Cardiac muscle cell (in vitro differentiated cells and primary cell): ENCODE data around the gene BTAF1. TPM values are rescaled to one million over a fixed set of nuclear protein-coding genes. Genes with fewer than 3 reads are reported as not detected.

Source experiments
- DNase-seq, 2 donors: peaks; one replicate each; pipeline versions ENCODE4 v3.0.0 to v3.0.0-alpha.2; 2010 to 2017; ENCODE audit warnings: low read depth in 1 of 2, low spot score in 1 of 2
- H3K27ac ChIP-seq: fragments of 200-600 bp; sonication (generic); 2 replicates; pipeline ENCODE4 v1.5.1; 2016
- H3K27me3 ChIP-seq: fragments of 200-600 bp; sonication (generic); 2 replicates; pipeline ENCODE4 v1.6.0; 2016; ENCODE audit warnings: control low read depth
- H3K36me3 ChIP-seq: fragments of 200-600 bp; sonication (generic); 2 replicates; pipeline ENCODE4 v1.5.1; 2016; ENCODE audit warnings: control low read depth
- H3K4me1 ChIP-seq: fragments of 200-600 bp; sonication (generic); 2 replicates; pipeline ENCODE4 v1.8.1; 2017; ENCODE audit warnings: low read depth, mild to moderate bottlenecking, mixed run types
- H3K4me3 ChIP-seq: fragments of 200-600 bp; sonication (generic); 2 replicates; pipeline ENCODE4 v1.5.1; 2016; ENCODE audit warnings: mild to moderate bottlenecking
- H3K9me3 ChIP-seq: fragments of 200-600 bp; sonication (generic); 2 replicates; pipeline ENCODE4 v1.5.1; 2017; ENCODE audit warnings: low read depth, mild to moderate bottlenecking, control low read depth
- polyA plus RNA-seq: library from polyadenylated mRNA; unstranded; fragments of >200 nt; fragmentation: Nextera tagmentation; extraction: Ambion mirVana; gene quantifications from 2 replicates; pipeline ENCODE4 v1.2.1, GENCODE V29; 2016
- total RNA-seq: library from RNA; depleted of rRNA; stranded (reverse); fragments of >200 nt; gene quantifications from 2 replicates; pipeline ENCODE4 v1.2.3, GENCODE V29; 2016
- TF ChIP-seq, protein P1 (sequence below): IDR thresholded peaks from 2 replicates; pipeline ENCODE4 v1.5.1; 2012; ENCODE audit warnings: low read depth, mild to moderate bottlenecking, low read length

The BTAF1 gene
- total and polyA plus RNA-seq, 2 experiments from 2014 or later, result 35.1 to 121 TPM

DNA sequence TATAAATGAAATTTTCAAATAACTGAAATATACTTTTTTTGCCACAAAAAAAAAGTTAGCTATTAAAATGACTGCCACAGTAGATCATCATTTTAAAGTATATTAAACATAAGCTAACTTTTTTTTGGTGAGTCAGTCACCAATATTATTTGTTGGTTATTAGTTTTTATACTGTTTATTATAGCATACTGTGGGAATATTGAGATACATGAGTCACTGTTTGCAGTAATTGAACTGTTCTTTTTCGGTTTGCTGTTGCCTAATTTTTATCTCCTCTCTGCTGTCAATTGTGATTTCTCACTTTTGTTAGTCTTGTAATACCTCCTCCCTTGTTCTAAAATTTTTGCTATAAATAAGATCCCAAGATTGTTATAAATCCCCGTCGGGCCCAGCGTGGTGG, 45.7 kb downstream of the BTAF1 start:
- peak in 1 of 2 donors; percentile 44 for DNase-seq
- Histone ChIP-seq H3K27ac (no peak overlapping the region), H3K9me3 (no peaks in the 10 kb centered on the region), H3K27me3 (no peaks in the 10 kb centered on the region), H3K4me3 (no peak overlapping the region), H3K4me1 (no peaks in the 10 kb centered on the region), H3K36me3 (peaks cover 48% of the 10 kb centered on the region)
- TF ChIP-seq, protein P1, sequence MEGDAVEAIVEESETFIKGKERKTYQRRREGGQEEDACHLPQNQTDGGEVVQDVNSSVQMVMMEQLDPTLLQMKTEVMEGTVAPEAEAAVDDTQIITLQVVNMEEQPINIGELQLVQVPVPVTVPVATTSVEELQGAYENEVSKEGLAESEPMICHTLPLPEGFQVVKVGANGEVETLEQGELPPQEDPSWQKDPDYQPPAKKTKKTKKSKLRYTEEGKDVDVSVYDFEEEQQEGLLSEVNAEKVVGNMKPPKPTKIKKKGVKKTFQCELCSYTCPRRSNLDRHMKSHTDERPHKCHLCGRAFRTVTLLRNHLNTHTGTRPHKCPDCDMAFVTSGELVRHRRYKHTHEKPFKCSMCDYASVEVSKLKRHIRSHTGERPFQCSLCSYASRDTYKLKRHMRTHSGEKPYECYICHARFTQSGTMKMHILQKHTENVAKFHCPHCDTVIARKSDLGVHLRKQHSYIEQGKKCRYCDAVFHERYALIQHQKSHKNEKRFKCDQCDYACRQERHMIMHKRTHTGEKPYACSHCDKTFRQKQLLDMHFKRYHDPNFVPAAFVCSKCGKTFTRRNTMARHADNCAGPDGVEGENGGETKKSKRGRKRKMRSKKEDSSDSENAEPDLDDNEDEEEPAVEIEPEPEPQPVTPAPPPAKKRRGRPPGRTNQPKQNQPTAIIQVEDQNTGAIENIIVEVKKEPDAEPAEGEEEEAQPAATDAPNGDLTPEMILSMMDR, result no peak

DNA sequence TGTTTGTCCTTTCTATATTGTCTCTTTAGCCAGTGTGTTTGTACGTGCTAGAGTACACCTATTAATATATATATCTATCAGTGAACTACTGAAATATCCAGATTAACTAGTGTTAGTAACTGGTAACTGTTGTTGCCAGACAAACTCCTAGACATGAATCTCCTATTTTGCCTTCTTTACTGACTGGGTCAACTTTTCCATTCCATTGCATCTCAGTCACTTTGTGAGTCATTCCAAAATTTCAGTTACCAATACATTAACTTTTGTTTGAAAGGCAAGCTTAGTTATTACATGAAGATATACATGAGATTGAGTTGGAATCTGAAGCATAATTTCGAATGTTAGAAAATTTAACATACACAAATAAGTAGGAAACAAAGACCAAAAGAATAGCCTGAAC, 51.4 kb downstream of the BTAF1 start:
- H3K4me3 ChIP-seq, result no peak overlapping the region
- TF ChIP-seq, protein P1, result no peak
- peak in 1 of 2 donors; percentile 58 for DNase-seq
- H3K36me3 ChIP-seq, result peaks cover 3% of the 10 kb centered on the region
- no peaks in the 10 kb centered on the region for H3K27me3 ChIP-seq
- no peaks in the 10 kb centered on the region for H3K9me3 ChIP-seq
- no peak overlapping the region for H3K27ac ChIP-seq
- peaks cover 15% of the 10 kb centered on the region for H3K4me1 ChIP-seq

DNA sequence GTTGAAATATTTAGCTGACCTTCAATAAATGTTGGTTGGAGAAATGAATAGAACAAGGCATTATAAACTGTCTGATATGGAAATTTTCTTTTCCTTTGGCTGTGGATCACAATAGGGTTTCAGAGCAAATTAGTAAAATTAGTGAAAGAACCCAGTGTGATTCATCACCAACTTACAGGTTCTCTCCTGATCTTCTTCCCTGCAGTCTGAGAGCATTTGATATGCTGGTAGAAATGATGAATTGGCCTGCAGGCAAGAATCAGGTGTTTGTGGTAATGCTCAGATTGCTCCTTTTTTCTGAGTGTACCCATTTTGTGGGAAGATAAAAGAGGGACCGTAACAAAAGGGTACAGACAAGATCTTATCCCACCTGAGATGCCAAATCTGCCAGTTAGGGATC, 51.9 kb downstream of the BTAF1 start:
- Histone ChIP-seq H3K27ac (no peak overlapping the region), H3K4me3 (no peak overlapping the region), H3K9me3 (no peaks in the 10 kb centered on the region), H3K27me3 (no peaks in the 10 kb centered on the region), H3K36me3 (peaks cover 1% of the 10 kb centered on the region), H3K4me1 (peaks cover 15% of the 10 kb centered on the region)
- TF ChIP-seq, protein P1, result no peak
- DNase-seq, result no peak

DNA sequence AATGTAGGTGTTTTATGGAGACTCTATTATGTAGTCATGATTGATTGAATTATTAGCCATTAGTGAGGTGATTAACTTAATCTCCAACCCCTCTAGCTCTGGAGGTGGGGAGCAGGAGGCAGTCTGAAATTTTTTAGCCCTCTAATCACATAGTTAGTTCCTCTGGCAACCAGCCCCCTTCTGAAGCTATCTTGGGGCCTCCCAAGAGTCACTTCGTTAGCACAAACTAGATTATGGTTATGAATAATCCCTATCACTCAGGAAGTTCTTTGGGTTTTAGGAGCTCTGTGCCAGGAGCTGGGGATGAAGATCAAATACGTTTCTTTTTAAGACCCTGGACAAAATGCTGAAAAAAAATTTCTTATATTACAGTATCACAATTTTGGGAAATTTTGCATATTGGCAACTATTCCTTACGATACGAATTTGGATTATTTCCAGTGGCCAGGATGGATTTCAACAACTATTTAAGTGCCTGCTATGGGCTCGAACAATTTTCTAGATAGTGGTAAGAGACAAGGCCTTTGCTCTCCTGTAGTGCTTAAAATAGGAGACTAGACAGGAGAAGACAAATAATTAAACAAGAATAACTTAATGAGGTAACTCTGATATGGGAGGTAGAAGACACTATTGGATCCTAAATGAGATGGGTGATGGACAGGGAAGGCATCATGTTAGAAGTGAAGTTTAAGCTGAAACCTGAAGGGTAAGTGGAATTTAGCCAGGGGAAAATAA, 52.9 kb downstream of the BTAF1 start:
- Histone ChIP-seq H3K9me3 (no peaks in the 10 kb centered on the region), H3K27ac (peak overlapping the region; percentile 78), H3K27me3 (no peaks in the 10 kb centered on the region), H3K4me1 (peaks cover 16% of the 10 kb centered on the region), H3K36me3 (peaks cover 3% of the 10 kb centered on the region), H3K4me3 (no peak overlapping the region)
- peak; percentile 20 to 73 for DNase-seq
- TF ChIP-seq, protein P1, result no peak

DNA sequence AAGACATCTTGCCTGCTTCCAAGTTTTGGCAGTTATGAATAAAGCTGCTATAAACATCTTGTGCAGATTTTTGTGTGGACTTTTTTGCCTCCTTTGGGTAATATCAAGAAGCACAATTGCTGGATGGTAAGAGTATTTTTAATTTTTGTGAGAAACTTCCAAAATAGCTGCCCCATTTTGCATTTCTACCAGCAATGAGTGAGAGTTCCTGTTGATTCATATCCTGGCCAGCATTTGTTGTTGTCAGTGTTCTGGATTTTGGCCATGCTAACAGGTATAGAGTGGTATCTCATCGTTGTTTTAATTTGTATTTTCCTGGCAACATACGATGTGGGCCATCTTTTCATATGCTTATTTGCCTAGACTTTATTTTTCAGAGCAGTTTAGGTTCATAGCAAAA, 53.9 kb downstream of the BTAF1 start:
- H3K4me1 ChIP-seq, result peaks cover 27% of the 10 kb centered on the region
- H3K9me3 ChIP-seq, result no peaks in the 10 kb centered on the region
- H3K27ac ChIP-seq, result no peak overlapping the region
- H3K4me3 ChIP-seq, result no peak overlapping the region
- TF ChIP-seq, protein P1, result no peak
- peaks cover 14% of the 10 kb centered on the region for H3K36me3 ChIP-seq
- no peaks in the 10 kb centered on the region for H3K27me3 ChIP-seq
- no peak for DNase-seq
